IMR-90 (cell line): ENCODE results near the gene SIGLEC15. TPM values are rescaled to one million over a fixed set of nuclear protein-coding genes. Genes with fewer than 3 reads are reported as not detected.

Experiments used
- ATAC-seq: fragments of 200-7000 bp; cut with Tn5 transposase; 2 replicates; pipeline ENCODE4 v1.9.1; 2020; ENCODE audit warnings: low read depth, mild to moderate bottlenecking, moderate library complexity
- BruUV-seq: library from RNA; stranded (reverse); fragments of 400-500 nt; replicated peaks from 2 replicates; lab custom pipeline; 2021; lab: Mats Ljungman, UMichigan
- CTCF ChIA-PET: fragments of 300-600 bp; formaldehyde crosslinking; extraction: SDS; loops from one replicate; lab custom pipeline; 2021; ENCODE audit warnings: antibody characterized with exemption; lab: Yijun Ruan, JAX
- POLR2A ChIA-PET: fragments of 300-600 bp; sonication (Branson Sonifier 250); formaldehyde crosslinking; loops from one replicate; lab custom pipeline; 2022; ENCODE audit warnings: antibody characterized with exemption; ENCODE audit not compliant: unreplicated experiment; lab: Charles Lee
- DNase-seq: peaks from one replicate; pipeline ENCODE4 v3.0.0; 2013
- H2AFZ ChIP-seq: replicated peaks from 2 replicates; pipeline ENCODE3; 2013; ENCODE audit warnings: low read length, mild to moderate bottlenecking; ENCODE audit not compliant: poor library complexity
- H2AK5ac ChIP-seq: 2 replicates; pipeline ENCODE4 v1.6.1; 2013; ENCODE audit warnings: low read depth, low read length, inconsistent platforms
- H2AK9ac ChIP-seq: replicated peaks from 2 replicates; pipeline ENCODE3; 2013; ENCODE audit warnings: mild to moderate bottlenecking, low read depth, low read length, moderate library complexity; ENCODE audit not compliant: poor library complexity
- H2BK120ac ChIP-seq: 2 replicates; pipeline ENCODE4 v1.6.1; 2013; ENCODE audit warnings: low read depth, low read length, inconsistent platforms
- H2BK15ac ChIP-seq: 3 replicates; pipeline ENCODE4 v1.6.1; 2013; ENCODE audit warnings: low read depth, low read length, inconsistent platforms
- H2BK20ac ChIP-seq: 2 replicates; pipeline ENCODE4 v1.6.1; 2013; ENCODE audit warnings: low read depth, mild to moderate bottlenecking, inconsistent platforms, low read length, moderate library complexity
- H2BK5ac ChIP-seq: 2 replicates; pipeline ENCODE4 v1.6.1; 2013; ENCODE audit warnings: mild to moderate bottlenecking, low read depth, low read length, inconsistent platforms; ENCODE audit not compliant: poor library complexity, severe bottlenecking
- H3K14ac ChIP-seq: replicated peaks from 2 replicates; pipeline ENCODE4 v1.6.1; 2013; ENCODE audit warnings: low read depth, low read length, inconsistent platforms
- H3K18ac ChIP-seq: 2 replicates; pipeline ENCODE4 v1.6.1; 2013; ENCODE audit warnings: low read depth, low read length, control low read depth
- H3K23ac ChIP-seq: 2 replicates; pipeline ENCODE4 v1.6.1; 2013; ENCODE audit warnings: low read depth, low read length, inconsistent platforms
- H3K27ac ChIP-seq: 2 replicates; pipeline ENCODE4 v1.5.1; 2013; ENCODE audit warnings: mild to moderate bottlenecking, control low read depth, low read length; ENCODE audit not compliant: insufficient read depth
- H3K27me3 ChIP-seq: 2 replicates; pipeline ENCODE4 v1.6.1; 2013; ENCODE audit warnings: low read length; ENCODE audit not compliant: control insufficient read depth, insufficient read depth
- H3K36me3 ChIP-seq: 2 replicates; pipeline ENCODE4 v1.6.1; 2013; ENCODE audit warnings: low read length, mixed read lengths; ENCODE audit not compliant: control insufficient read depth, insufficient read depth
- H3K4ac ChIP-seq: 2 replicates; pipeline ENCODE4 v1.6.1; 2013; ENCODE audit warnings: low read depth, low read length, inconsistent platforms
- H3K4me1 ChIP-seq: 2 replicates; pipeline ENCODE4 v1.6.1; 2013; ENCODE audit warnings: low read length, mixed read lengths; ENCODE audit not compliant: control insufficient read depth, insufficient read depth
- H3K4me2 ChIP-seq: 2 replicates; pipeline ENCODE4 v1.6.1; 2013; ENCODE audit warnings: low read depth, mild to moderate bottlenecking, control low read depth, low read length, moderate library complexity
- H3K4me3 ChIP-seq: 2 replicates; pipeline ENCODE4 v1.5.1; 2013; ENCODE audit warnings: low read depth, mild to moderate bottlenecking, control low read depth, low read length, moderate library complexity; ENCODE audit not compliant: insufficient read depth
- H3K56ac ChIP-seq: 2 replicates; pipeline ENCODE4 v1.6.1; 2013; ENCODE audit warnings: low read length, inconsistent platforms; ENCODE audit not compliant: insufficient read depth; ENCODE audit errors: extremely low read depth
- H3K79me1 ChIP-seq, 2 experiments: 2 replicates each; pipeline ENCODE4 v1.6.1; 2013; ENCODE audit warnings: low read length in 2 of 2, inconsistent platforms in 1 of 2, low read depth in 1 of 2
- H3K9ac ChIP-seq: 2 replicates; pipeline ENCODE4 v1.6.1; 2013; ENCODE audit warnings: low read depth, low read length, control low read depth
- H3K9me1 ChIP-seq: 2 replicates; pipeline ENCODE4 v1.6.1; 2013; ENCODE audit warnings: low read length, inconsistent platforms; ENCODE audit not compliant: insufficient read depth
- H3K9me3 ChIP-seq: 2 replicates; pipeline ENCODE4 v1.6.1; 2013; ENCODE audit warnings: low read length; ENCODE audit not compliant: control insufficient read depth, insufficient read depth
- H4K20me1 ChIP-seq: 2 replicates; pipeline ENCODE4 v1.6.1; 2013; ENCODE audit warnings: low read length, inconsistent platforms; ENCODE audit not compliant: insufficient read depth
- H4K5ac ChIP-seq: 2 replicates; pipeline ENCODE4 v1.6.1; 2013; ENCODE audit warnings: mild to moderate bottlenecking, low read depth, low read length, control low read depth
- H4K8ac ChIP-seq, 2 experiments: 2 replicates each; pipeline ENCODE4 v1.6.1; 2013; ENCODE audit warnings: low read depth in 2 of 2, low read length in 2 of 2, control low read depth in 1 of 2, inconsistent platforms in 1 of 2
- H4K91ac ChIP-seq: 2 replicates; pipeline ENCODE4 v1.6.1; 2013; ENCODE audit warnings: low read depth, low read length, inconsistent platforms; ENCODE audit not compliant: insufficient read depth
- CHD1 ChIP-seq: IDR thresholded peaks from 2 replicates; pipeline ENCODE4 v1.6.1; 2012; ENCODE audit warnings: low read depth, low read length, improper control_type of control experiment
- POLR2A ChIP-seq: IDR thresholded peaks from 2 replicates; pipeline ENCODE4 v1.6.1; 2012; ENCODE audit warnings: mild to moderate bottlenecking, low read depth, low read length
- RAD21 ChIP-seq: IDR thresholded peaks from 2 replicates; pipeline ENCODE4 v1.6.1; 2012; ENCODE audit warnings: low read length, improper control_type of control experiment
- RFX5 ChIP-seq: IDR thresholded peaks from 2 replicates; pipeline ENCODE4 v1.8.0; 2012; ENCODE audit warnings: low read depth, mild to moderate bottlenecking, low read length, moderate library complexity
- WGBS, 2 experiments: methylation state at CpG; one replicate each; pipeline versions ENCODE4 v1.1.5 to v1.1.7; 2013; ENCODE audit warnings: missing lambda C conversion rate in 2 of 2; ENCODE audit not compliant: insufficient read length in 1 of 2; ENCODE audit errors: extremely low coverage in 2 of 2; 5-methylcytosine and 5-hydroxymethylcytosine counted together
- dilution Hi-C: fragments of 300-500 bp; cut with HindIII; formaldehyde crosslinking; loops from one replicate; pipeline ENCODE4 v1.14.3; 2018; ENCODE audit warnings: low sequenced_read_pairs; ENCODE audit not compliant: unreplicated experiment
- in situ Hi-C: fragments of 300-500 bp; cut with MboI; formaldehyde crosslinking; loops from 3 replicates; pipeline ENCODE4 v1.14.3; 2019; ENCODE audit warnings: low sequenced_read_pairs, inconsistent platforms, mixed read lengths
- intact Hi-C: fragments of 100-400 bp; cut with micrococcal nuclease; formaldehyde crosslinking; loops from 2 replicates; pipeline ENCODE4 v1.10.0; 2022
- polyA plus RNA-seq, 3 experiments: library from polyadenylated mRNA; depleted of rRNA; stranded (reverse); fragments of >200 nt; gene quantifications; 2 replicates each; pipeline ENCODE4 v1.2.3, GENCODE V29; 2012; ENCODE audit warnings: low replicate concordance in 1 of 3
- total RNA-seq: library from RNA; depleted of rRNA; stranded (reverse); fragments of >200 nt; gene quantifications from 2 replicates; pipeline ENCODE4 v1.2.3, GENCODE V29; 2012
- TF ChIP-seq, protein P1 (sequence below): fragments of 150-350 bp; IDR thresholded peaks from 2 replicates; pipeline ENCODE4 v1.6.1; 2017; ENCODE audit warnings: mild to moderate bottlenecking, antibody characterized with exemption, low read length, low read depth
- TF ChIP-seq, protein P2 (sequence below): conservative IDR thresholded peaks from 2 replicates; pipeline ENCODE4 v1.5.1; 2012; ENCODE audit warnings: mild to moderate bottlenecking, low read depth, low read length, improper control_type of control experiment
- TF ChIP-seq, protein P3 (sequence below): fragments of 150-350 bp; IDR thresholded peaks from 2 replicates; pipeline ENCODE4 v1.6.1; 2016; ENCODE audit warnings: low read depth, mild to moderate bottlenecking, low read length, moderate library complexity, borderline replicate concordance

Gene SIGLEC15
- total and polyA plus RNA-seq, 2 of the 4 experiments (the other 2 are of a cell fraction), result 1.1 to 1.8 TPM

DNA sequence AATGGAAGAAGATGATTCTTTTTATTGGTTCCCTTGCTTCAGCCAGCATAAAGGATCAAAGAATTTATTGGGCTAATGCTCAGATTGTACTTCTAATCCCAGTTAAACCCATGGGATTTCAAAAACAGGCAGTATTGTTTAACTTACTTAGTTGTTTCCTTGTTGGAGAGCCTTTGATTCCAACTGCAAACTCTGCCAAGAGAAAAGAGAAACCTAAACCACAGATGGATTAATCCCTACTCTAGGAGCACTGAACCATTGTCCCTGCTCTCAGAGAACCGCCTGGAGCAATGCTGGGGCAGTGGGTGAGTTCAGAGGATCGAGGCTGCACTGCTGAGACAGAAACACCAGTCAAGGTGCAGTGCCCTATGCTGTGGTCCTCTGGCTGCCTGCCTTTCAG is 44.9 kb upstream of the SIGLEC15 start (continued):
- TF ChIP-seq POLR2A (no peak), RFX5 (no peak), RAD21 (no peak)

DNA sequence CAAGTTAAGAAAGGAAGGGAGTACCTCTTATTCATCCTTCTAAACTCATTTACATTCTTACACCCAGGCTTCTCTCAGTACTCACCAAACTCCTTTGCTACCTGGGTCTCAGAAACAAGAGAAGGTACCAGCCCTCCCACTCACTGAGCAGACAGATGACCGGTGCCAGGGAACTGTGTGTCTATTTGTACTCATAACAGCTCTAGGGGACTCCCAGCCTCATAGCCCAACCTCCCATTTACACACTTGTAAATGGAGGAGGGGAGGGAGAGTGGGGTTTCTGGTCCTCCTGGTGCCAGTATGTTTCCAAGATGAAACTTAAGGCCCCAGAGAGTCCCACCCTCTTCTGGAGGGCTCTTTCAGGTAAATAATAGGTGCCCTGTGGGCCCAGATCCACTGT is 42.8 kb upstream of the SIGLEC15 start:
- H2AK9ac ChIP-seq, result peak overlapping the region; percentile 79
- DNase-seq (no peak), ATAC-seq (no peak; the same call in 1 of the 2 replicates)
- peak overlapping the region; percentile 96 for H3K4ac ChIP-seq
- no TSS peak for BruUV-seq
- H3K18ac ChIP-seq, result peak overlapping the region; percentile 96
- H3K4me1 ChIP-seq, result peaks cover 33% of the 10 kb centered on the region
- H2BK120ac ChIP-seq, result peak overlapping the region; percentile 98
- H2AFZ ChIP-seq, result peak overlapping the region; percentile 58
- H2AK5ac ChIP-seq, result peak overlapping the region; percentile 98
- H3K9ac ChIP-seq, result peak overlapping the region; percentile 56; the same call in 1 of the 2 replicates
- no peaks in the 10 kb centered on the region for H3K36me3 ChIP-seq
- H3K27ac ChIP-seq, result peak overlapping the region; percentile 92
- intact Hi-C loops (no loop called here), dilution Hi-C loops (no loop called here), in situ Hi-C loops (loop anchor here (10.0 kb wide), 1 partner anchor 62 kb away; no protein-coding TSS in a partner anchor)
- H4K91ac ChIP-seq, result peak overlapping the region; percentile 96
- peak overlapping the region; percentile 85 for H4K5ac ChIP-seq
- no peak overlapping the region for H3K4me3 ChIP-seq
- H3K27me3 ChIP-seq, result no peaks in the 10 kb centered on the region
- peaks cover 0 to 13% of the 10 kb centered on the region in 2 experiments; a peak in 2 of 4 replicates for H3K79me1 ChIP-seq
- ChIA-PET POLR2A (no interaction called here), CTCF (no interaction called here)
- peak overlapping the region; percentile 99 for H2BK15ac ChIP-seq
- no peaks in the 10 kb centered on the region for H4K20me1 ChIP-seq
- TF ChIP-seq, protein P1, sequence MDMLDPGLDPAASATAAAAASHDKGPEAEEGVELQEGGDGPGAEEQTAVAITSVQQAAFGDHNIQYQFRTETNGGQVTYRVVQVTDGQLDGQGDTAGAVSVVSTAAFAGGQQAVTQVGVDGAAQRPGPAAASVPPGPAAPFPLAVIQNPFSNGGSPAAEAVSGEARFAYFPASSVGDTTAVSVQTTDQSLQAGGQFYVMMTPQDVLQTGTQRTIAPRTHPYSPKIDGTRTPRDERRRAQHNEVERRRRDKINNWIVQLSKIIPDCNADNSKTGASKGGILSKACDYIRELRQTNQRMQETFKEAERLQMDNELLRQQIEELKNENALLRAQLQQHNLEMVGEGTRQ, result no peak
- no peak for TF ChIP-seq CHD1
- TF ChIP-seq, protein P2, sequence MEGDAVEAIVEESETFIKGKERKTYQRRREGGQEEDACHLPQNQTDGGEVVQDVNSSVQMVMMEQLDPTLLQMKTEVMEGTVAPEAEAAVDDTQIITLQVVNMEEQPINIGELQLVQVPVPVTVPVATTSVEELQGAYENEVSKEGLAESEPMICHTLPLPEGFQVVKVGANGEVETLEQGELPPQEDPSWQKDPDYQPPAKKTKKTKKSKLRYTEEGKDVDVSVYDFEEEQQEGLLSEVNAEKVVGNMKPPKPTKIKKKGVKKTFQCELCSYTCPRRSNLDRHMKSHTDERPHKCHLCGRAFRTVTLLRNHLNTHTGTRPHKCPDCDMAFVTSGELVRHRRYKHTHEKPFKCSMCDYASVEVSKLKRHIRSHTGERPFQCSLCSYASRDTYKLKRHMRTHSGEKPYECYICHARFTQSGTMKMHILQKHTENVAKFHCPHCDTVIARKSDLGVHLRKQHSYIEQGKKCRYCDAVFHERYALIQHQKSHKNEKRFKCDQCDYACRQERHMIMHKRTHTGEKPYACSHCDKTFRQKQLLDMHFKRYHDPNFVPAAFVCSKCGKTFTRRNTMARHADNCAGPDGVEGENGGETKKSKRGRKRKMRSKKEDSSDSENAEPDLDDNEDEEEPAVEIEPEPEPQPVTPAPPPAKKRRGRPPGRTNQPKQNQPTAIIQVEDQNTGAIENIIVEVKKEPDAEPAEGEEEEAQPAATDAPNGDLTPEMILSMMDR, result no peak
- TF ChIP-seq, protein P3, sequence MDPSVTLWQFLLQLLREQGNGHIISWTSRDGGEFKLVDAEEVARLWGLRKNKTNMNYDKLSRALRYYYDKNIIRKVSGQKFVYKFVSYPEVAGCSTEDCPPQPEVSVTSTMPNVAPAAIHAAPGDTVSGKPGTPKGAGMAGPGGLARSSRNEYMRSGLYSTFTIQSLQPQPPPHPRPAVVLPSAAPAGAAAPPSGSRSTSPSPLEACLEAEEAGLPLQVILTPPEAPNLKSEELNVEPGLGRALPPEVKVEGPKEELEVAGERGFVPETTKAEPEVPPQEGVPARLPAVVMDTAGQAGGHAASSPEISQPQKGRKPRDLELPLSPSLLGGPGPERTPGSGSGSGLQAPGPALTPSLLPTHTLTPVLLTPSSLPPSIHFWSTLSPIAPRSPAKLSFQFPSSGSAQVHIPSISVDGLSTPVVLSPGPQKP, result no peak
- H4K8ac ChIP-seq, result peak overlapping the region; percentile 94 to 96; a peak in 3 of 4 replicates
- peaks cover 19% of the 10 kb centered on the region for H3K9me1 ChIP-seq
- H3K9me3 ChIP-seq, result no peaks in the 10 kb centered on the region
- peak overlapping the region; percentile 99 for H2BK5ac ChIP-seq
- H2BK20ac ChIP-seq, result peak overlapping the region; percentile 99
- peak overlapping the region; percentile 98 for H3K56ac ChIP-seq
- no peak overlapping the region; the same call in 1 of the 2 replicates for H3K4me2 ChIP-seq
- WGBS, 2 experiments, result no CpG with 5 or more reads among the region's 1 CpG
- H3K14ac ChIP-seq, result peak overlapping the region; percentile 95
- H3K23ac ChIP-seq, result peak overlapping the region; percentile 98
